Neural cell (in vitro differentiated cells): Measurements from ENCODE around the gene GFPT2.

ENCODE experiments used
- EP300 ChIP-seq: fragments of 450-650 bp; conservative IDR thresholded peaks from 2 replicates; pipeline ENCODE4 v1.6.1; 2014; ENCODE audit warnings: antibody characterized with exemption, mild to moderate bottlenecking, moderate library complexity; ENCODE audit not compliant: poor library complexity, severe bottlenecking
- EZH2 ChIP-seq: fragments of 200-600, 300-800 bp; shearing (Covaris generic), sonication (generic); IDR thresholded peaks from 2 replicates; pipeline ENCODE4 v1.6.1; 2014; ENCODE audit warnings: antibody characterized with exemption, low read length, borderline replicate concordance, mild to moderate bottlenecking; ENCODE audit not compliant: insufficient read depth, poor library complexity, severe bottlenecking
- POLR2AphosphoS5 ChIP-seq: IDR thresholded peaks from 2 replicates; pipeline ENCODE4 v1.6.1; 2012
- RAD21 ChIP-seq: fragments of 450-650 bp; conservative IDR thresholded peaks from 2 replicates; pipeline ENCODE4 v1.6.1; 2014; ENCODE audit warnings: antibody characterized with exemption, mild to moderate bottlenecking, moderate library complexity
- SMC3 ChIP-seq: fragments of 450-650 bp; conservative IDR thresholded peaks from 2 replicates; pipeline ENCODE4 v1.6.1; 2014; ENCODE audit warnings: antibody characterized with exemption, mild to moderate bottlenecking, moderate library complexity; ENCODE audit not compliant: poor library complexity
- TAF1 ChIP-seq: IDR thresholded peaks from 2 replicates; pipeline ENCODE4 v1.6.1; 2012; ENCODE audit warnings: low read depth
- TF ChIP-seq, protein P1 (sequence below): fragments of 450-650 bp; IDR thresholded peaks from 2 replicates; pipeline ENCODE4 v1.5.1; 2014; ENCODE audit warnings: antibody characterized with exemption, mild to moderate bottlenecking, moderate library complexity; ENCODE audit not compliant: poor library complexity, severe bottlenecking

DNA sequence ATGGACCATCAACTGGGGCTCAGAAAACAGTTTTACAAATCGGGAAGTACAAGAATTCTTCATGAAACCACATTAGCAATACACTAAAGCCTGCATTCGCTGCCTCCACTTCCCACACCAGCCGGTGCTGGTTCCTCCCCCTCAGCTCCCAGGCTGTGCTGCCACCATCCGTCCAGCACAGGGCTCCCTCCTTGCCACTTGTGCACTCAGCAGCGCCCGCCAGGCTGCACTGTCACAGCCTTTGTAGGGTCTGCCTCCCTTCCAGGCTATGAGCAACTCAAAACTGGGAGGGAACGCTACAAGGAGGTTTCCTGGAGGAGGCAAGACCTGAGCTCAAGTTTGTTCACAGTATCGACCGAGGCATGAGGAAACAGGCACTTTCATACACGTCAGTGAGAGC lies 69.0 kb downstream of the GFPT2 start:
- TF ChIP-seq, protein P1, sequence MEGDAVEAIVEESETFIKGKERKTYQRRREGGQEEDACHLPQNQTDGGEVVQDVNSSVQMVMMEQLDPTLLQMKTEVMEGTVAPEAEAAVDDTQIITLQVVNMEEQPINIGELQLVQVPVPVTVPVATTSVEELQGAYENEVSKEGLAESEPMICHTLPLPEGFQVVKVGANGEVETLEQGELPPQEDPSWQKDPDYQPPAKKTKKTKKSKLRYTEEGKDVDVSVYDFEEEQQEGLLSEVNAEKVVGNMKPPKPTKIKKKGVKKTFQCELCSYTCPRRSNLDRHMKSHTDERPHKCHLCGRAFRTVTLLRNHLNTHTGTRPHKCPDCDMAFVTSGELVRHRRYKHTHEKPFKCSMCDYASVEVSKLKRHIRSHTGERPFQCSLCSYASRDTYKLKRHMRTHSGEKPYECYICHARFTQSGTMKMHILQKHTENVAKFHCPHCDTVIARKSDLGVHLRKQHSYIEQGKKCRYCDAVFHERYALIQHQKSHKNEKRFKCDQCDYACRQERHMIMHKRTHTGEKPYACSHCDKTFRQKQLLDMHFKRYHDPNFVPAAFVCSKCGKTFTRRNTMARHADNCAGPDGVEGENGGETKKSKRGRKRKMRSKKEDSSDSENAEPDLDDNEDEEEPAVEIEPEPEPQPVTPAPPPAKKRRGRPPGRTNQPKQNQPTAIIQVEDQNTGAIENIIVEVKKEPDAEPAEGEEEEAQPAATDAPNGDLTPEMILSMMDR, result no peak
- TF ChIP-seq EP300 (no peak), POLR2AphosphoS5 (no peak), EZH2 (no peak), RAD21 (no peak), TAF1 (no peak), SMC3 (no peak)
